Fibroblast of lung (primary cell): ENCODE results near the gene MSI2. TPM values are rescaled to one million over a fixed set of nuclear protein-coding genes. Genes with fewer than 3 reads are reported as not detected.
A peak's percentile ranks its signal among the peaks of the same experiment; 100 is the strongest.

Source experiments
- DNase-seq, 2 donors: peaks; one replicate each; pipeline versions ENCODE4 v3.0.0 to v3.0.0-alpha.2; 2010; ENCODE audit warnings: low read depth in 2 of 2
- H2AFZ ChIP-seq: 2 replicates; pipeline ENCODE4 v1.5.1; 2012; ENCODE audit warnings: low read length, control low read depth, inconsistent platforms
- H3K27ac ChIP-seq: 2 replicates; pipeline ENCODE4 v1.5.1; 2011; ENCODE audit warnings: low read length, control low read depth; ENCODE audit not compliant: insufficient read depth
- H3K27me3 ChIP-seq: 2 replicates; pipeline ENCODE4 v1.5.1; 2011; ENCODE audit warnings: mild to moderate bottlenecking, low read length; ENCODE audit not compliant: control insufficient read depth, insufficient read depth
- H3K36me3 ChIP-seq: 2 replicates; pipeline ENCODE4 v1.5.1; 2011; ENCODE audit warnings: low read length; ENCODE audit not compliant: control insufficient read depth, insufficient read depth
- H3K4me1 ChIP-seq: 2 replicates; pipeline ENCODE4 v1.5.1; 2011; ENCODE audit warnings: low read length; ENCODE audit not compliant: control insufficient read depth, insufficient read depth; ENCODE audit errors: extremely low read depth
- H3K4me2 ChIP-seq: 2 replicates; pipeline ENCODE4 v1.5.1; 2011; ENCODE audit warnings: low read length, control low read depth; ENCODE audit not compliant: insufficient read depth; ENCODE audit errors: extremely low read depth
- H3K4me3 ChIP-seq, 4 experiments: fragments of 200-600 bp in 1 of 4; sonication (generic) in 1 of 4; replicated peaks in 1 of 4; 2 replicates each; pipeline ENCODE4 v1.5.1; 2011 to 2016; ENCODE audit warnings: low read length in 4 of 4, low read depth in 3 of 4, mild to moderate bottlenecking in 3 of 4, control low read depth in 2 of 4, inconsistent platforms in 1 of 4, mixed read lengths in 1 of 4; ENCODE audit not compliant: insufficient read depth in 1 of 4; ENCODE audit errors: control extremely low read depth in 1 of 4
- H3K79me2 ChIP-seq: 2 replicates; pipeline ENCODE4 v1.5.1; 2012; ENCODE audit warnings: mild to moderate bottlenecking, low read length, inconsistent platforms; ENCODE audit not compliant: control insufficient read depth, insufficient read depth
- H3K9ac ChIP-seq: 2 replicates; pipeline ENCODE4 v1.5.1; 2011; ENCODE audit warnings: mild to moderate bottlenecking, low read length, control low read depth; ENCODE audit not compliant: insufficient read depth
- H3K9me3 ChIP-seq: 2 replicates; pipeline ENCODE4 v1.5.1; 2012; ENCODE audit warnings: low read depth, low read length; ENCODE audit not compliant: control insufficient read depth, insufficient read depth
- H4K20me1 ChIP-seq: 2 replicates; pipeline ENCODE4 v1.5.1; 2011; ENCODE audit warnings: low read length; ENCODE audit not compliant: control insufficient read depth, insufficient read depth; ENCODE audit errors: extremely low read depth
- EZH2 ChIP-seq: IDR thresholded peaks from 2 replicates; pipeline ENCODE4 v1.5.1; 2012; ENCODE audit warnings: low read length, control low read depth, mild to moderate bottlenecking; ENCODE audit errors: missing control alignments
- polyA plus RNA-seq, 2 donors: library from polyadenylated mRNA; depleted of rRNA in 1 of 2; stranded (reverse) in 1 of 2; unstranded in 1 of 2; fragments of >200 nt; gene quantifications; 2 replicates each; pipeline ENCODE4 v1.2.1, GENCODE V29; 2011 to 2012; ENCODE audit warnings: missing spikeins in 1 of 2
- total RNA-seq: library from RNA; depleted of rRNA; stranded (reverse); fragments of >200 nt; gene quantifications from 2 replicates; pipeline ENCODE4 v1.2.1, GENCODE V29; 2014
- TF ChIP-seq, protein P1 (sequence below), 2 donors: IDR thresholded peaks in 1 of 2; conservative IDR thresholded peaks in 1 of 2; 1 replicate in 1 of 2; 2 replicates in 1 of 2; pipeline ENCODE4 v1.5.1; 2011 to 2012; ENCODE audit warnings: low read length in 2 of 2, control low read depth in 1 of 2, inconsistent platforms in 1 of 2, low read depth in 1 of 2, mild to moderate bottlenecking in 1 of 2

Gene MSI2
- total and polyA plus RNA-seq, 2 donors (not counting 1 experiment from before 2014, with no cell fraction given): 6.8 to 14.2 TPM

DNA sequence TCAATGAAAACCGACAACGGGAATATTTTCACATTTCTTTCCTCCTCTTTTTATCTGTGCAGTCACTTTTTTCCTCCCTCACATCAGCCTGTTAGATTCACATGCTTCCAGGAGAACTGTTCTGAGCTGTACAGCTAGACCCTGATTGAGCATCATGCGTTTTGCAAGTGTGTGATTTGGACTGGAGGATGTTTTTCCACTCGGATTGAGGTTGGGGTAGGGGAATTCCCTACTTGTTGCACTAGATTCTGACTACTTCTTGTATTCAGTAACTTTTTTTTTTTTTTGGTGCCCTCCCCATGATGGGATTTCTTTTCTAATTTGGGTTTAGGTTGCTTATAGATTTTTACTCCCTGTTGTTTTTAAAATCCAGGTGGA is 4.8 kb downstream of the MSI2 start:
- TF ChIP-seq, protein P1, sequence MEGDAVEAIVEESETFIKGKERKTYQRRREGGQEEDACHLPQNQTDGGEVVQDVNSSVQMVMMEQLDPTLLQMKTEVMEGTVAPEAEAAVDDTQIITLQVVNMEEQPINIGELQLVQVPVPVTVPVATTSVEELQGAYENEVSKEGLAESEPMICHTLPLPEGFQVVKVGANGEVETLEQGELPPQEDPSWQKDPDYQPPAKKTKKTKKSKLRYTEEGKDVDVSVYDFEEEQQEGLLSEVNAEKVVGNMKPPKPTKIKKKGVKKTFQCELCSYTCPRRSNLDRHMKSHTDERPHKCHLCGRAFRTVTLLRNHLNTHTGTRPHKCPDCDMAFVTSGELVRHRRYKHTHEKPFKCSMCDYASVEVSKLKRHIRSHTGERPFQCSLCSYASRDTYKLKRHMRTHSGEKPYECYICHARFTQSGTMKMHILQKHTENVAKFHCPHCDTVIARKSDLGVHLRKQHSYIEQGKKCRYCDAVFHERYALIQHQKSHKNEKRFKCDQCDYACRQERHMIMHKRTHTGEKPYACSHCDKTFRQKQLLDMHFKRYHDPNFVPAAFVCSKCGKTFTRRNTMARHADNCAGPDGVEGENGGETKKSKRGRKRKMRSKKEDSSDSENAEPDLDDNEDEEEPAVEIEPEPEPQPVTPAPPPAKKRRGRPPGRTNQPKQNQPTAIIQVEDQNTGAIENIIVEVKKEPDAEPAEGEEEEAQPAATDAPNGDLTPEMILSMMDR (conservative IDR thresholded peaks at IDR 0.05 in 1 of 2, IDR thresholded peaks at IDR 0.05 in 1 of 2; ENCODE audit: low read depth in 1 of 2, low read length in 2 of 2): no peak
- TF ChIP-seq EZH2: no peak
- Histone ChIP-seq H3K27me3 (no peaks in the 10 kb centered on the region), H3K36me3 (no peaks in the 10 kb centered on the region), H3K4me1 (peaks cover 3% of the 10 kb centered on the region), H4K20me1 (no peaks in the 10 kb centered on the region), H3K4me2 (no peak overlapping the region), H3K9me3 (no peaks in the 10 kb centered on the region), H2AFZ (no peak overlapping the region), H3K27ac (no peak overlapping the region), H3K9ac (no peak overlapping the region), H3K4me3 (no peak overlapping the region), H3K79me2 (no peaks in the 10 kb centered on the region)
- peak in 1 of 2 donors; percentile 23 for DNase-seq

DNA sequence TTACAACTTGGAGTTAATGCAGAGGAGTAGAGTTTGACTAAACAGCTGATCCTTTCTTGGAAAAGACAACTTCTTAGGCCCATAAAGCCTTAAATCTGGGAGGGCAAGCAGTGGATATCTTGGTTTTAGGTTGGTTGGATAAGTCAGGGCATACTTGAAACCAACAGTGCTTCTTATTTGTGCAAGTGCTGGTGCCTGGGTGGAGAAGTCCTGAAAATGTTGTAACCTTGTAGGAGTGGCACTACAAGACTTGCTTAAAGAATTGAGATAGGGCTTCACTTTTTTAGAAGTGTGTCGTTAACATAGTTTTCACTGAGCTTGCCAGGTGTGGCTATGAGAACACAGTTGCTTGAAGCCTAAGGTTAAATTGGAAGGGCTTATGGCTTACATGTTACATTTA is 6.2 kb downstream of the MSI2 start:
- DNase-seq: no peak
- H3K27ac ChIP-seq: no peak overlapping the region
- no peaks in the 10 kb centered on the region for H3K79me2 ChIP-seq
- H3K4me3 ChIP-seq: no peak overlapping the region
- H3K9ac ChIP-seq: no peak overlapping the region
- no peak overlapping the region for H3K4me2 ChIP-seq
- H2AFZ ChIP-seq: no peak overlapping the region
- no peaks in the 10 kb centered on the region for H4K20me1 ChIP-seq
- H3K36me3 ChIP-seq: no peaks in the 10 kb centered on the region
- no peaks in the 10 kb centered on the region for H3K27me3 ChIP-seq
- H3K9me3 ChIP-seq: no peaks in the 10 kb centered on the region
- peaks cover 3% of the 10 kb centered on the region for H3K4me1 ChIP-seq
- TF ChIP-seq, protein P1 (conservative IDR thresholded peaks at IDR 0.05 in 1 of 2, IDR thresholded peaks at IDR 0.05 in 1 of 2; ENCODE audit: low read depth in 1 of 2, low read length in 2 of 2): no peak
- no peak for TF ChIP-seq EZH2

DNA sequence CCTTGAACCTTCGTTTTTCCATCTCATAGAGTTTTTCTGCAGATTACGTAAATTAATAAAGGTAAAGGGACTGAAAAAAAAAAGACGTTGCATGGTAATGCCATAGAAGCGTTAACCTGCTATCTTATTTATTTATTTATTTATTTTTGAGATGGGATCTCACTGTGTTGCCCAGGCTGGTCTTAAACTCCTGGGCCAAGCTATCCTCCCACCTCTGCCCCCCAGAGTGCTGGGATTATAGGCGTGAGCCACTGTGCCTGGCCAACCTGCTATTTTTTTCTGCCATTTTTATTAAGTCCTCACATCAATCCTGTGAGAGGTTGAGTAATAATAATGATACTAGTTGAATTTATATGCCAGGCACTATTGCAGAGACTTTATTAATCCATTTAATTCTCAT is 7.9 kb downstream of the MSI2 start:
- Histone ChIP-seq H3K4me2 (no peak overlapping the region), H3K27me3 (no peaks in the 10 kb centered on the region), H3K9ac (no peak overlapping the region), H3K79me2 (no peaks in the 10 kb centered on the region), H3K36me3 (no peaks in the 10 kb centered on the region), H4K20me1 (no peaks in the 10 kb centered on the region), H3K9me3 (no peaks in the 10 kb centered on the region), H2AFZ (no peak overlapping the region), H3K4me3 (no peak overlapping the region), H3K4me1 (no peaks in the 10 kb centered on the region), H3K27ac (no peak overlapping the region)
- TF ChIP-seq EZH2: no peak
- TF ChIP-seq, protein P1 (conservative IDR thresholded peaks at IDR 0.05 in 1 of 2, IDR thresholded peaks at IDR 0.05 in 1 of 2; ENCODE audit: low read depth in 1 of 2, low read length in 2 of 2): no peak
- no peak for DNase-seq
